Measurements from ENCODE around the gene VSTM4. TPM values are rescaled to one million over a fixed set of nuclear protein-coding genes. Genes with fewer than 3 reads are reported as not detected.

VSTM4 gene
- total RNA-seq, 4 donors from 2014 or later, result 11.8 to 26.2 (median 19.7) TPM

GRCh38 chr10:49025347-49025983, 89.9 kb downstream of the VSTM4 start:
- ATAC-seq (ENCODE audit: low FRiP score) (no peak), DNase-seq (ENCODE audit: low spot score) (no peak)
- TF ChIP-seq, protein P1, sequence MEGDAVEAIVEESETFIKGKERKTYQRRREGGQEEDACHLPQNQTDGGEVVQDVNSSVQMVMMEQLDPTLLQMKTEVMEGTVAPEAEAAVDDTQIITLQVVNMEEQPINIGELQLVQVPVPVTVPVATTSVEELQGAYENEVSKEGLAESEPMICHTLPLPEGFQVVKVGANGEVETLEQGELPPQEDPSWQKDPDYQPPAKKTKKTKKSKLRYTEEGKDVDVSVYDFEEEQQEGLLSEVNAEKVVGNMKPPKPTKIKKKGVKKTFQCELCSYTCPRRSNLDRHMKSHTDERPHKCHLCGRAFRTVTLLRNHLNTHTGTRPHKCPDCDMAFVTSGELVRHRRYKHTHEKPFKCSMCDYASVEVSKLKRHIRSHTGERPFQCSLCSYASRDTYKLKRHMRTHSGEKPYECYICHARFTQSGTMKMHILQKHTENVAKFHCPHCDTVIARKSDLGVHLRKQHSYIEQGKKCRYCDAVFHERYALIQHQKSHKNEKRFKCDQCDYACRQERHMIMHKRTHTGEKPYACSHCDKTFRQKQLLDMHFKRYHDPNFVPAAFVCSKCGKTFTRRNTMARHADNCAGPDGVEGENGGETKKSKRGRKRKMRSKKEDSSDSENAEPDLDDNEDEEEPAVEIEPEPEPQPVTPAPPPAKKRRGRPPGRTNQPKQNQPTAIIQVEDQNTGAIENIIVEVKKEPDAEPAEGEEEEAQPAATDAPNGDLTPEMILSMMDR (IDR thresholded peaks at IDR 0.05), result no peak

DNA sequence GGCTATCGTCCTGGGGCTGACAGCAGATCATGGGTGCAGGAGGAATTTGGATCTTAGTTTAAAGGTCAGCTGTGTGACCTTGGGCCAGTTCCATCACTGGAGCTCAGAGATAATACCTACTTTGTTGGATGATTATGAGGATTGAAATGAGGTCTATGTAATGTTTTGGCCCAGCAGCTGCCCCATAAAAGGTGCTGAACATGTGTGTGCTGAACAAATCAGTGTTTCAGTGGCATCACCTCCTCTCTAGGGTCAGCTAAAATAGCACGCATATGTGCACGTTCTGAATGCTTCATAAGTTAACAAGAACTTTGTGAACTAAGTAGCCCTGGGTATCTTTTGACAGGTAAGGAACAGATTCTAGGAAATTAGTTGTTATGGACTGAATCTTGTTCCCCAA, 90.8 kb downstream of the VSTM4 start:
- DNase-seq (ENCODE audit: low spot score) (no peak), ATAC-seq (ENCODE audit: low FRiP score) (peak; percentile 29)
- TF ChIP-seq, protein P1 (IDR thresholded peaks at IDR 0.05), result no peak

DNA sequence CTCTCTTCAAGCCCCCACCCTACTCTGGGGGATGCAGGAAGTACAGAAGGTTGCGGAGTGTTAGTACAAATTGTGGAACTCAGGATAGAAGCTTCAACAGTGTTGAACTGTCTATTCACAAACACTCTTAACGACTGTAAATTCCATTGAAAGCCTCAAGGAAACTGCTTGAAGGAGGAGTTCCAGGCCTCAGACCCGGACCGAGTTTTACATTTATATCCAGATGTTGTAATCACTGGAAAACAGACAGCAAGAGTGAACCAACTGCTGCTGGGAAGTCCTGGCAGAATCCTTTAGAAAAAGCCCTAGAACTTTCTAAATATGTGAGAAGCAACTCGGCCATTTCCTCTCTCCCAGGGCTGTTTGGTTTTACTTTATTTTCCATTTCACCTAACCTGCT, 91.6 kb downstream of the VSTM4 start:
- TF ChIP-seq, protein P1 (IDR thresholded peaks at IDR 0.05), result no peak
- peak; percentile 71 for ATAC-seq (ENCODE audit: low FRiP score)
- no peak for DNase-seq (ENCODE audit: low spot score)

- ATAC-seq (ENCODE audit: low FRiP score), result no peak
- DNase-seq (ENCODE audit: low spot score), result no peak
- TF ChIP-seq, protein P1 (IDR thresholded peaks at IDR 0.05), result no peak
Observed at GRCh38 chr10:49023071-49023470, 92.3 kb downstream of the VSTM4 start.

DNA sequence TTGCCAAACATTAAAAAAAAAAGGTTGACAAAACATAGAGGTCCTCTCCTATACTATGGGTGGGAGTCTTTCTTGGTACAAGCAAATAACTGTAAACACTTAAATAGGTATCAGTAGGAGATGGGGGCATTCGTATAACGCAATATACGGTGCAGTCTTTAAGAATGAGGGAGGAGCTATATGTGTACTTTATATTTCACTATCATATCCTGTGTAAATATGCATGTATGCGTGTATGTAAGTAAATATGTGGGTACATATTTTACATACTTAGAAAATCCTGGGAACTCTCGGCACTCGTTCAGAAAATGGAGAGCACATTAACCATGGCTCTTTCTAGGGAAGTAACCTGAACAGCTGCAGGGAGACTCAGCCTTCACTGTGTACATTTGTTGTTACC, 93.6 kb downstream of the VSTM4 start:
- ATAC-seq (ENCODE audit: low FRiP score) (no peak), DNase-seq (ENCODE audit: low spot score) (no peak)
- TF ChIP-seq, protein P1 (IDR thresholded peaks at IDR 0.05), result no peak

- DNase-seq (ENCODE audit: low spot score), result no peak
- TF ChIP-seq, protein P1 (IDR thresholded peaks at IDR 0.05), result no peak
- ATAC-seq (ENCODE audit: low FRiP score), result no peak
Observed at GRCh38 chr10:49015700-49016099, 99.6 kb downstream of the VSTM4 start.

DNA sequence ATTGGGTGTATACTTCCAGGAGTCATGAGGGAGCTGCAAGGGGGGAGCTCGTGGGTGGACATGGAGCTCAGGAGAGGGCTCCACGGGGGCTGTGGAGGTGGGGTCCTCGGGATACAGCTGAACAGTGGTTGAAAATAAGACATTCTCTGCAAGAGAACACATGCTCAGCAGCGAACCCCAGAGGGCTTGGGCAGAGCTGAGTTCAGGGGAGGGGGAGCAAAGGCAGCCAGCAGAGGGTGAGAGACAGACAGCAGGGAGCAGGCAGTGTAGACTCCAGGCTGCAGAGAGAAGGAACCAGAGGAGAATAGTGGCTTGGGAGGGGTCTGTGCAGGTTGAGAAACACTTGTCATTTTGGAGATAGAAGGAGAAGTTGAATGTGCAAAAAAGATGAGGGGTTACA, 102.7 kb downstream of the VSTM4 start:
- TF ChIP-seq, protein P1 (IDR thresholded peaks at IDR 0.05), result no peak
- ATAC-seq (ENCODE audit: low FRiP score) (no peak), DNase-seq (ENCODE audit: low spot score) (no peak)

Measured in omental fat pad (tissue), 4 donors.